GM23338 (cell line): Measurements from ENCODE around the gene KDELR1. TPM values are rescaled to one million over a fixed set of nuclear protein-coding genes. Genes with fewer than 3 reads are reported as not detected.

Experiments used
- ATAC-seq: fragments of 200-7000 bp; cut with Tn5 transposase; 3 replicates; pipeline ENCODE4 v1.9.1; 2020
- DNase-seq: peaks from one replicate; pipeline ENCODE4 v3.0.0-alpha.2; 2015; ENCODE audit warnings: low spot score
- H2AFZ ChIP-seq: fragments of 200-600 bp; sonication (generic); 2 replicates; pipeline ENCODE4 v1.8.0; 2016; ENCODE audit warnings: antibody characterized with exemption, mild to moderate bottlenecking, moderate library complexity
- H3F3A ChIP-seq: fragments of 200-600 bp; sonication (generic); replicated peaks from 2 replicates; pipeline ENCODE4 v1.8.0; 2017; ENCODE audit warnings: antibody characterized with exemption, mixed run types, low read depth
- H3K27ac ChIP-seq: fragments of 200-600 bp; sonication (generic); 2 replicates; pipeline ENCODE4 v1.6.1; 2016; ENCODE audit warnings: low read depth
- H3K27me3 ChIP-seq: fragments of 200-600 bp; sonication (generic); 2 replicates; pipeline ENCODE4 v1.8.0; 2016; ENCODE audit warnings: mild to moderate bottlenecking, mixed run types, moderate library complexity; ENCODE audit not compliant: insufficient read depth
- H3K36me3 ChIP-seq: fragments of 200-600 bp; sonication (generic); 2 replicates; pipeline ENCODE4 v1.8.0; 2016; ENCODE audit warnings: mild to moderate bottlenecking; ENCODE audit not compliant: insufficient read depth
- H3K4me1 ChIP-seq: fragments of 200-600 bp; sonication (generic); 2 replicates; pipeline ENCODE4 v1.8.0; 2016; ENCODE audit warnings: mild to moderate bottlenecking, moderate library complexity; ENCODE audit not compliant: insufficient read depth
- H3K4me2 ChIP-seq: fragments of 200-600 bp; sonication (generic); 2 replicates; pipeline ENCODE4 v1.7.1; 2017; ENCODE audit warnings: mixed run types
- H3K4me3 ChIP-seq: fragments of 200-600 bp; sonication (generic); 2 replicates; pipeline ENCODE4 v1.6.1; 2016; ENCODE audit warnings: mixed run types
- H3K79me2 ChIP-seq: fragments of 200-600 bp; sonication (generic); replicated peaks from 2 replicates; pipeline ENCODE4 v1.8.0; 2017; ENCODE audit warnings: mild to moderate bottlenecking; ENCODE audit not compliant: insufficient read depth
- H3K9me2 ChIP-seq: fragments of 200-600 bp; sonication (generic); 2 replicates; pipeline ENCODE4 v1.8.0; 2017; ENCODE audit not compliant: insufficient read depth
- H4K20me1 ChIP-seq: fragments of 200-600 bp; sonication (generic); replicated peaks from 2 replicates; pipeline ENCODE4 v1.8.0; 2017; ENCODE audit warnings: mild to moderate bottlenecking; ENCODE audit not compliant: insufficient read depth
- H3K27ac Mint-ChIP-seq: 2 replicates; pipeline ENCODE4 v1.8.0; 2020; ENCODE audit warnings: inconsistent platforms, mild to moderate bottlenecking, moderate library complexity, mixed read lengths
- H3K27me3 Mint-ChIP-seq: 3 replicates; pipeline ENCODE4 v1.8.0; 2022; ENCODE audit warnings: low read depth, mild to moderate bottlenecking, moderate library complexity, mixed read lengths, inconsistent platforms; ENCODE audit not compliant: insufficient read depth, poor library complexity
- H3K36me3 Mint-ChIP-seq: 3 replicates; pipeline ENCODE4 v1.8.0; 2021; ENCODE audit warnings: low read depth, mild to moderate bottlenecking, inconsistent platforms, moderate library complexity, mixed read lengths
- H3K4me1 Mint-ChIP-seq: 3 replicates; pipeline ENCODE4 v1.8.0; 2020; ENCODE audit warnings: mild to moderate bottlenecking, inconsistent platforms, mixed read lengths
- H3K4me3 Mint-ChIP-seq: 3 replicates; pipeline ENCODE4 v1.8.0; 2021; ENCODE audit warnings: moderate library complexity, mild to moderate bottlenecking, inconsistent platforms, mixed read lengths
- H3K9me3 Mint-ChIP-seq: 3 replicates; pipeline ENCODE4 v1.8.0; 2020; ENCODE audit warnings: moderate library complexity, mild to moderate bottlenecking, inconsistent platforms, mixed read lengths
- CREB1 ChIP-seq: fragments of 250-450 bp; sonication (Bioruptor Pico); IDR thresholded peaks from 2 replicates; pipeline ENCODE4 v1.5.0; 2020; ENCODE audit warnings: low read depth, mild to moderate bottlenecking, moderate library complexity
- EZH2 ChIP-seq: fragments of 200-600 bp; sonication (generic); IDR thresholded peaks from one replicate; pipeline ENCODE4 v1.8.0; 2017; ENCODE audit warnings: antibody characterized with exemption, mild to moderate bottlenecking, low read depth; ENCODE audit not compliant: unreplicated experiment
- EZH2phosphoT487 ChIP-seq: fragments of 200-600 bp; sonication (generic); IDR thresholded peaks from one replicate; pipeline ENCODE4 v1.8.1; 2018; ENCODE audit warnings: antibody characterized with exemption; ENCODE audit not compliant: unreplicated experiment
- JUNB ChIP-seq: IDR thresholded peaks from one replicate; pipeline ENCODE4 v1.6.1; 2016; ENCODE audit warnings: antibody characterized with exemption; ENCODE audit not compliant: unreplicated experiment
- NANOG ChIP-seq: IDR thresholded peaks from 2 replicates; pipeline ENCODE4 v1.6.1; 2016; ENCODE audit warnings: antibody characterized with exemption, borderline replicate concordance
- POLR2AphosphoS5 ChIP-seq: IDR thresholded peaks from 2 replicates; pipeline ENCODE4 v1.6.1; 2016; ENCODE audit warnings: antibody characterized with exemption, low read depth
- STAT1 ChIP-seq: IDR thresholded peaks from one replicate; pipeline ENCODE4 v1.6.1; 2016; ENCODE audit warnings: antibody characterized with exemption; ENCODE audit not compliant: unreplicated experiment
- ZNF114 ChIP-seq: fragments of 250-450 bp; sonication (Bioruptor Pico); IDR thresholded peaks from 2 replicates; pipeline ENCODE4 v1.5.0; 2020; ENCODE audit warnings: mild to moderate bottlenecking, moderate library complexity
- ZNF331 ChIP-seq: fragments of 250-450 bp; sonication (Bioruptor Pico); IDR thresholded peaks from 2 replicates; pipeline ENCODE4 v1.5.0; 2020; ENCODE audit warnings: low read depth, mild to moderate bottlenecking, moderate library complexity
- polyA plus RNA-seq: library from polyadenylated mRNA; unstranded; fragments of >200 nt; fragmentation: Nextera tagmentation; extraction: Ambion mirVana; gene quantifications from 2 replicates; pipeline ENCODE4 v1.2.1, GENCODE V29; 2016
- total RNA-seq: library from RNA; depleted of rRNA; stranded (reverse); fragments of >200 nt; shearing (Covaris generic); gene quantifications from 2 replicates; pipeline ENCODE4 v1.2.3, GENCODE V29; 2014
- TF ChIP-seq, protein P1 (sequence below): IDR thresholded peaks from 2 replicates; pipeline ENCODE4 v1.6.1; 2016; ENCODE audit warnings: antibody characterized with exemption
- TF ChIP-seq, protein P2 (sequence below): IDR thresholded peaks from one replicate; pipeline ENCODE4 v1.6.1; 2018; ENCODE audit warnings: antibody characterized with exemption; ENCODE audit not compliant: unreplicated experiment
- TF ChIP-seq, protein P3 (sequence below): fragments of 250-450 bp; sonication (Bioruptor Pico); IDR thresholded peaks from 2 replicates; pipeline ENCODE4 v1.5.0; 2020; ENCODE audit warnings: mild to moderate bottlenecking, moderate library complexity

Gene KDELR1
- total and polyA plus RNA-seq, 2 experiments from 2014 or later: 176 to 184 TPM

DNA sequence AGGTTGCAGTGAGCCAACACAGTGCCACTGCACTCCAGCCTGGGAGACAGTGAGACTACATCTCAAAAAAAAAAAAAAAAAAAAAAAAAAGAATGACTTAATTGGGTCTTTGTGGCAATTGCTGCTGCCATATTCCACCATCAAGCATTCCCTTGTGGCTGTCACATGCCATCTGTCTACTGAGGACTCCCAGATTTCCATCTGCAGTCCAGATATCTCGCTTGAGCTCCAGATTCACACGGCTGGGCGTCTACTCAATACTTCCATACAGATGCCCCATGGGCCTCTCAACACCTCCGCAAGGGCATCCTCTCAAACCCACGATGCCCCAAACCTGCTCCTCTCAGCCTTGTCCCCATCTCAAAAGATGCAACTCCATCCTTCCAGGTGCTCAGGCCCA, 40.5 kb downstream of the KDELR1 start (continued):
- TF ChIP-seq, protein P1, sequence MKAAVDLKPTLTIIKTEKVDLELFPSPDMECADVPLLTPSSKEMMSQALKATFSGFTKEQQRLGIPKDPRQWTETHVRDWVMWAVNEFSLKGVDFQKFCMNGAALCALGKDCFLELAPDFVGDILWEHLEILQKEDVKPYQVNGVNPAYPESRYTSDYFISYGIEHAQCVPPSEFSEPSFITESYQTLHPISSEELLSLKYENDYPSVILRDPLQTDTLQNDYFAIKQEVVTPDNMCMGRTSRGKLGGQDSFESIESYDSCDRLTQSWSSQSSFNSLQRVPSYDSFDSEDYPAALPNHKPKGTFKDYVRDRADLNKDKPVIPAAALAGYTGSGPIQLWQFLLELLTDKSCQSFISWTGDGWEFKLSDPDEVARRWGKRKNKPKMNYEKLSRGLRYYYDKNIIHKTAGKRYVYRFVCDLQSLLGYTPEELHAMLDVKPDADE: no peak
- TF ChIP-seq EZH2phosphoT487 (no peak), EZH2 (no peak), POLR2AphosphoS5 (no peak), JUNB (no peak), STAT1 (no peak), ZNF331 (CRISPR knock-in tag) (no peak), NANOG (no peak)
- TF ChIP-seq, protein P2, sequence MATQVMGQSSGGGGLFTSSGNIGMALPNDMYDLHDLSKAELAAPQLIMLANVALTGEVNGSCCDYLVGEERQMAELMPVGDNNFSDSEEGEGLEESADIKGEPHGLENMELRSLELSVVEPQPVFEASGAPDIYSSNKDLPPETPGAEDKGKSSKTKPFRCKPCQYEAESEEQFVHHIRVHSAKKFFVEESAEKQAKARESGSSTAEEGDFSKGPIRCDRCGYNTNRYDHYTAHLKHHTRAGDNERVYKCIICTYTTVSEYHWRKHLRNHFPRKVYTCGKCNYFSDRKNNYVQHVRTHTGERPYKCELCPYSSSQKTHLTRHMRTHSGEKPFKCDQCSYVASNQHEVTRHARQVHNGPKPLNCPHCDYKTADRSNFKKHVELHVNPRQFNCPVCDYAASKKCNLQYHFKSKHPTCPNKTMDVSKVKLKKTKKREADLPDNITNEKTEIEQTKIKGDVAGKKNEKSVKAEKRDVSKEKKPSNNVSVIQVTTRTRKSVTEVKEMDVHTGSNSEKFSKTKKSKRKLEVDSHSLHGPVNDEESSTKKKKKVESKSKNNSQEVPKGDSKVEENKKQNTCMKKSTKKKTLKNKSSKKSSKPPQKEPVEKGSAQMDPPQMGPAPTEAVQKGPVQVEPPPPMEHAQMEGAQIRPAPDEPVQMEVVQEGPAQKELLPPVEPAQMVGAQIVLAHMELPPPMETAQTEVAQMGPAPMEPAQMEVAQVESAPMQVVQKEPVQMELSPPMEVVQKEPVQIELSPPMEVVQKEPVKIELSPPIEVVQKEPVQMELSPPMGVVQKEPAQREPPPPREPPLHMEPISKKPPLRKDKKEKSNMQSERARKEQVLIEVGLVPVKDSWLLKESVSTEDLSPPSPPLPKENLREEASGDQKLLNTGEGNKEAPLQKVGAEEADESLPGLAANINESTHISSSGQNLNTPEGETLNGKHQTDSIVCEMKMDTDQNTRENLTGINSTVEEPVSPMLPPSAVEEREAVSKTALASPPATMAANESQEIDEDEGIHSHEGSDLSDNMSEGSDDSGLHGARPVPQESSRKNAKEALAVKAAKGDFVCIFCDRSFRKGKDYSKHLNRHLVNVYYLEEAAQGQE: no peak

DNA sequence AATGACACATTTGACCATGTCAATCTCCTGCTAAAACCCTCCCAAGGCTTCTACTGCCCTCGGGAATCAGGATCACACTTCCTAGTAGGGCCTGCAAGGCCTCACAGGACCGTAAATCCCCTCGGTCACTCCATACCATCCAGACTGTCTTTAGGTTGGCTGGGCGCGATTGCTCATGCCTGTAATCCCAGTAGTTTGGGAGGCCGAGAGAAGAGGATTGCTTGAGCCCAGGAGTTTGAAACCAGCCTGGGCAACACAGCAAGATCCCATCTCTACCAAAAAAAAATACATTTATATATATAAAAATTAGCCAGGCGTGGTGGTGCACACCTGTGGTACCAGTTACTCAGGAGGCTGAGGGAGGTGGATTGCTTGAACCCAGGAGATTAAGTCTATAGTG, 42.6 kb downstream of the KDELR1 start:
- Mint-ChIP-seq H3K36me3 (no peaks in the 10 kb centered on the region), H3K27ac (no peak overlapping the region), H3K4me3 (no peak overlapping the region), H3K27me3 (peaks cover 8% of the 10 kb centered on the region), H3K4me1 (no peaks in the 10 kb centered on the region), H3K9me3 (peaks cover 3% of the 10 kb centered on the region; the same call in 1 of the 3 replicates)
- Histone ChIP-seq H3K27ac (no peak overlapping the region), H3K27me3 (no peaks in the 10 kb centered on the region), H4K20me1 (peaks cover 4% of the 10 kb centered on the region; the same call in 1 of the 2 replicates), H3K4me2 (no peak overlapping the region), H3K4me1 (no peaks in the 10 kb centered on the region; the same call in 1 of the 2 replicates), H3K9me2 (no peaks in the 10 kb centered on the region), H2AFZ (no peak overlapping the region), H3K36me3 (no peaks in the 10 kb centered on the region), H3K79me2 (no peaks in the 10 kb centered on the region), H3K4me3 (no peak overlapping the region), H3F3A (no peaks in the 10 kb centered on the region)
- DNase-seq (no peak), ATAC-seq (no peak)
- TF ChIP-seq EZH2 (no peak), ZNF114 (CRISPR knock-in tag) (no peak), STAT1 (no peak), JUNB (no peak), EZH2phosphoT487 (no peak), NANOG (no peak), CREB1 (CRISPR knock-in tag) (no peak)
- TF ChIP-seq, protein P1: no peak
- TF ChIP-seq, protein P3, sequence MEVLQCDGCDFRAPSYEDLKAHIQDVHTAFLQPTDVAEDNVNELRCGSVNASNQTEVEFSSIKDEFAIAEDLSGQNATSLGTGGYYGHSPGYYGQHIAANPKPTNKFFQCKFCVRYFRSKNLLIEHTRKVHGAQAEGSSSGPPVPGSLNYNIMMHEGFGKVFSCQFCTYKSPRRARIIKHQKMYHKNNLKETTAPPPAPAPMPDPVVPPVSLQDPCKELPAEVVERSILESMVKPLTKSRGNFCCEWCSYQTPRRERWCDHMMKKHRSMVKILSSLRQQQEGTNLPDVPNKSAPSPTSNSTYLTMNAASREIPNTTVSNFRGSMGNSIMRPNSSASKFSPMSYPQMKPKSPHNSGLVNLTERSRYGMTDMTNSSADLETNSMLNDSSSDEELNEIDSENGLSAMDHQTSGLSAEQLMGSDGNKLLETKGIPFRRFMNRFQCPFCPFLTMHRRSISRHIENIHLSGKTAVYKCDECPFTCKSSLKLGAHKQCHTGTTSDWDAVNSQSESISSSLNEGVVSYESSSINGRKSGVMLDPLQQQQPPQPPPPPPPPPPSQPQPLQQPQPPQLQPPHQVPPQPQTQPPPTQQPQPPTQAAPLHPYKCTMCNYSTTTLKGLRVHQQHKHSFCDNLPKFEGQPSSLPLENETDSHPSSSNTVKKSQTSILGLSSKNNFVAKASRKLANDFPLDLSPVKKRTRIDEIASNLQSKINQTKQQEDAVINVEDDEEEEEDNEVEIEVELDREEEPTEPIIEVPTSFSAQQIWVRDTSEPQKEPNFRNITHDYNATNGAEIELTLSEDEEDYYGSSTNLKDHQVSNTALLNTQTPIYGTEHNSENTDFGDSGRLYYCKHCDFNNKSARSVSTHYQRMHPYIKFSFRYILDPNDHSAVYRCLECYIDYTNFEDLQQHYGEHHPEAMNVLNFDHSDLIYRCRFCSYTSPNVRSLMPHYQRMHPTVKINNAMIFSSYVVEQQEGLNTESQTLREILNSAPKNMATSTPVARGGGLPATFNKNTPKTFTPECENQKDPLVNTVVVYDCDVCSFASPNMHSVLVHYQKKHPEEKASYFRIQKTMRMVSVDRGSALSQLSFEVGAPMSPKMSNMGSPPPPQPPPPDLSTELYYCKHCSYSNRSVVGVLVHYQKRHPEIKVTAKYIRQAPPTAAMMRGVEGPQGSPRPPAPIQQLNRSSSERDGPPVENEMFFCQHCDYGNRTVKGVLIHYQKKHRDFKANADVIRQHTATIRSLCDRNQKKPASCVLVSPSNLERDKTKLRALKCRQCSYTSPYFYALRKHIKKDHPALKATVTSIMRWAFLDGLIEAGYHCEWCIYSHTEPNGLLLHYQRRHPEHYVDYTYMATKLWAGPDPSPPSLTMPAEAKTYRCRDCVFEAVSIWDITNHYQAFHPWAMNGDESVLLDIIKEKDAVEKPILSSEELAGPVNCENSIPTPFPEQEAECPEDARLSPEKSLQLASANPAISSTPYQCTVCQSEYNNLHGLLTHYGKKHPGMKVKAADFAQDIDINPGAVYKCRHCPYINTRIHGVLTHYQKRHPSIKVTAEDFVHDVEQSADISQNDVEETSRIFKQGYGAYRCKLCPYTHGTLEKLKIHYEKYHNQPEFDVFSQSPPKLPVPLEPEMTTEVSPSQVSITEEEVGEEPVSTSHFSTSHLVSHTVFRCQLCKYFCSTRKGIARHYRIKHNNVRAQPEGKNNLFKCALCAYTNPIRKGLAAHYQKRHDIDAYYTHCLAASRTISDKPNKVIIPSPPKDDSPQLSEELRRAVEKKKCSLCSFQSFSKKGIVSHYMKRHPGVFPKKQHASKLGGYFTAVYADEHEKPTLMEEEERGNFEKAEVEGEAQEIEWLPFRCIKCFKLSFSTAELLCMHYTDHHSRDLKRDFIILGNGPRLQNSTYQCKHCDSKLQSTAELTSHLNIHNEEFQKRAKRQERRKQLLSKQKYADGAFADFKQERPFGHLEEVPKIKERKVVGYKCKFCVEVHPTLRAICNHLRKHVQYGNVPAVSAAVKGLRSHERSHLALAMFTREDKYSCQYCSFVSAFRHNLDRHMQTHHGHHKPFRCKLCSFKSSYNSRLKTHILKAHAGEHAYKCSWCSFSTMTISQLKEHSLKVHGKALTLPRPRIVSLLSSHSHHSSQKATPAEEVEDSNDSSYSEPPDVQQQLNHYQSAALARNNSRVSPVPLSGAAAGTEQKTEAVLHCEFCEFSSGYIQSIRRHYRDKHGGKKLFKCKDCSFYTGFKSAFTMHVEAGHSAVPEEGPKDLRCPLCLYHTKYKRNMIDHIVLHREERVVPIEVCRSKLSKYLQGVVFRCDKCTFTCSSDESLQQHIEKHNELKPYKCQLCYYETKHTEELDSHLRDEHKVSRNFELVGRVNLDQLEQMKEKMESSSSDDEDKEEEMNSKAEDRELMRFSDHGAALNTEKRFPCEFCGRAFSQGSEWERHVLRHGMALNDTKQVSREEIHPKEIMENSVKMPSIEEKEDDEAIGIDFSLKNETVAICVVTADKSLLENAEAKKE (CRISPR knock-in tag): no peak
